Endothelial cell of umbilical vein (primary cell): ENCODE results near the gene SSC4D. TPM values are rescaled to one million over a fixed set of nuclear protein-coding genes. Genes with fewer than 3 reads are reported as not detected.
A peak's percentile ranks its signal among the peaks of the same experiment; 100 is the strongest.

Experiments
- BruUV-seq: library from RNA; stranded (reverse); fragments of 400-500 nt; replicated peaks from 2 replicates; lab custom pipeline; 2021; lab: Mats Ljungman, UMichigan
- CTCF ChIA-PET: fragments of 300-600, 350-600 bp; sonication (Branson Sonifier 250); formaldehyde crosslinking; loops from one replicate; lab custom pipeline; 2021; ENCODE audit warnings: antibody characterized with exemption, inconsistent platforms; lab: Charles Lee
- POLR2A ChIA-PET: fragments of 300-600, 350-600 bp; sonication (Branson Sonifier 250); formaldehyde crosslinking; loops from one replicate; lab custom pipeline; 2021; ENCODE audit warnings: antibody characterized with exemption, inconsistent platforms; lab: Charles Lee
- DNase-seq: peaks from one replicate; pipeline ENCODE4 v3.0.0-alpha.2; 2011; ENCODE audit warnings: low read depth, low spot score
- FAIRE-seq: peaks from 2 replicates; lab custom pipeline; 2011; peaks lifted over from hg19 to GRCh38; lab: Jason Lieb, UNC
- H2AFZ ChIP-seq: 2 replicates; pipeline ENCODE4 v1.6.0; 2012; ENCODE audit warnings: low read depth, low read length, control low read depth, inconsistent platforms
- H3K27ac ChIP-seq: 2 replicates; pipeline ENCODE4 v1.5.1; 2011; ENCODE audit warnings: low read depth, mild to moderate bottlenecking, control low read depth, low read length, moderate library complexity; ENCODE audit not compliant: insufficient read depth
- H3K27me3 ChIP-seq, 2 experiments: 2 replicates each; pipeline versions ENCODE4 v1.6.0 to v1.6.1; 2011; ENCODE audit warnings: low read length in 2 of 2, mixed read lengths in 1 of 2; ENCODE audit not compliant: control insufficient read depth in 2 of 2, insufficient read depth in 2 of 2
- H3K36me3 ChIP-seq, 2 experiments: 2 replicates in 1 of 2; 3 replicates in 1 of 2; pipeline ENCODE4 v1.5.1; 2011; ENCODE audit warnings: low read length in 2 of 2, mild to moderate bottlenecking in 1 of 2, moderate library complexity in 1 of 2; ENCODE audit not compliant: control insufficient read depth in 2 of 2, insufficient read depth in 2 of 2; ENCODE audit errors: extremely low read depth in 1 of 2
- H3K4me1 ChIP-seq: 3 replicates; pipeline ENCODE4 v1.5.1; 2011; ENCODE audit warnings: mild to moderate bottlenecking, low read length; ENCODE audit not compliant: control insufficient read depth, insufficient read depth; ENCODE audit errors: extremely low read depth
- H3K4me2 ChIP-seq: 2 replicates; pipeline ENCODE4 v1.6.1; 2011; ENCODE audit warnings: low read length, control low read depth, mixed read lengths; ENCODE audit not compliant: insufficient read depth
- H3K4me3 ChIP-seq, 3 experiments: fragments of 200-600 bp in 1 of 3; sonication (generic), shearing (Covaris generic) in 1 of 3; replicated peaks in 1 of 3; 2 replicates each; pipeline ENCODE4 v1.5.1; 2011 to 2016; ENCODE audit warnings: control low read depth in 3 of 3, low read length in 3 of 3, mild to moderate bottlenecking in 2 of 3, inconsistent platforms in 1 of 3, low read depth in 1 of 3, moderate library complexity in 1 of 3; ENCODE audit not compliant: insufficient read depth in 1 of 3
- H3K79me2 ChIP-seq: 2 replicates; pipeline ENCODE4 v1.6.0; 2012; ENCODE audit warnings: low read length, inconsistent platforms; ENCODE audit not compliant: control insufficient read depth, insufficient read depth
- H3K9ac ChIP-seq: replicated peaks from 2 replicates; pipeline ENCODE3; 2011; ENCODE audit warnings: low read length, control low read depth; ENCODE audit not compliant: insufficient read depth; ENCODE audit errors: extremely low read depth
- H3K9me1 ChIP-seq: replicated peaks from 3 replicates; pipeline ENCODE4 v1.6.0; 2011; ENCODE audit warnings: mild to moderate bottlenecking, low read length; ENCODE audit not compliant: control insufficient read depth, insufficient read depth; ENCODE audit errors: extremely low read depth
- H3K9me3 ChIP-seq: replicated peaks from 2 replicates; pipeline ENCODE4 v1.5.1; 2012; ENCODE audit warnings: low read length, inconsistent platforms; ENCODE audit not compliant: control insufficient read depth, insufficient read depth
- H4K20me1 ChIP-seq: replicated peaks from 2 replicates; pipeline ENCODE3; 2011; ENCODE audit warnings: mild to moderate bottlenecking, low read length; ENCODE audit not compliant: control insufficient read depth, insufficient read depth; ENCODE audit errors: extremely low read depth
- EZH2 ChIP-seq: IDR thresholded peaks from 2 replicates; pipeline ENCODE4 v1.6.1; 2012; ENCODE audit warnings: borderline replicate concordance, low read depth, mild to moderate bottlenecking, moderate library complexity, low read length, inconsistent platforms; ENCODE audit not compliant: severe bottlenecking
- FOS ChIP-seq: IDR thresholded peaks from 2 replicates; pipeline ENCODE4 v1.6.1; 2011; ENCODE audit warnings: mild to moderate bottlenecking, low read length, moderate library complexity, borderline replicate concordance; ENCODE audit not compliant: insufficient read depth
- GATA2 ChIP-seq: IDR thresholded peaks from 2 replicates; pipeline ENCODE4 v1.7.0; 2011; ENCODE audit warnings: low read depth, mild to moderate bottlenecking, moderate library complexity, mixed read lengths, low read length; ENCODE audit not compliant: insufficient read length, insufficient read depth
- JUN ChIP-seq: IDR thresholded peaks from 2 replicates; pipeline ENCODE4 v1.6.1; 2011; ENCODE audit warnings: borderline replicate concordance, low read depth; ENCODE audit not compliant: insufficient read length, insufficient read depth
- MYC ChIP-seq: IDR thresholded peaks from one replicate; pipeline ENCODE4 v1.6.1; 2011; ENCODE audit warnings: mild to moderate bottlenecking, low read depth, low read length
- POLR2A ChIP-seq: IDR thresholded peaks from 2 replicates; pipeline ENCODE4 v1.6.1; 2012; ENCODE audit warnings: low read depth, mild to moderate bottlenecking, control low read depth, low read length
- POLR2AphosphoS5 ChIP-seq: IDR thresholded peaks from 2 replicates; pipeline ENCODE4 v1.6.1; 2012; ENCODE audit warnings: low read depth, mild to moderate bottlenecking, control low read depth, low read length, moderate library complexity; ENCODE audit not compliant: insufficient read depth
- dilution Hi-C: fragments of 300-500 bp; cut with MboI; formaldehyde crosslinking; loops from one replicate; pipeline ENCODE4 v1.15.0; 2019; ENCODE audit warnings: low sequenced_read_pairs; ENCODE audit not compliant: extremely low pct_ligation_motif_present
- intact Hi-C: fragments of 100-400 bp; cut with micrococcal nuclease; formaldehyde crosslinking; loops from one replicate; pipeline ENCODE4 v1.10.0; 2022
- polyA plus RNA-seq, 4 experiments: library from polyadenylated mRNA; depleted of rRNA in 3 of 4; stranded (reverse) in 3 of 4; unstranded in 1 of 4; fragments of >200 nt; gene quantifications; 2 replicates each; pipeline versions ENCODE4 v1.2.1 to v1.2.3, GENCODE V29; 2011 to 2012; ENCODE audit warnings: missing spikeins in 1 of 4
- total RNA-seq: library from RNA; stranded (reverse); gene quantifications from 2 replicates; pipeline ENCODE4 v1.2.3, GENCODE V29; 2021
- TF ChIP-seq, protein P1 (sequence below), 2 donors: IDR thresholded peaks; 1 replicate in 1 of 2; 2 replicates in 1 of 2; pipeline ENCODE4 v1.5.1; 2011; ENCODE audit warnings: low read length in 2 of 2, mild to moderate bottlenecking in 2 of 2, moderate library complexity in 2 of 2, control low read depth in 1 of 2, inconsistent platforms in 1 of 2, low read depth in 1 of 2; ENCODE audit not compliant: insufficient read depth in 1 of 2; ENCODE audit errors: extremely low read depth in 1 of 2
- TF ChIP-seq, protein P2 (sequence below): IDR thresholded peaks from 2 replicates; pipeline ENCODE4 v1.6.1; 2011; ENCODE audit not compliant: insufficient read depth, insufficient read length

SSC4D gene
- total and polyA plus RNA-seq, 2 donors (not counting 3 experiments of a cell fraction or from before 2014, with no cell fraction given), result 0.46 to 0.88 TPM

- H3K79me2 ChIP-seq, result no peaks in the 10 kb centered on the region
- FAIRE-seq (no peak), DNase-seq (no peak)
- H3K4me2 ChIP-seq, result peak overlapping the region; percentile 48
- no peaks in the 10 kb centered on the region for H3K9me3 ChIP-seq
- dilution Hi-C loops, result no loop called here
- intact Hi-C loops, result loop anchor here (2.0 kb wide), 1 partner anchor 34 kb away; the partner anchor contains the start of gene YWHAG
- H4K20me1 ChIP-seq, result no peaks in the 10 kb centered on the region
- POLR2A ChIA-PET, result no interaction called here
- H3K9ac ChIP-seq, result no peak overlapping the region
- no peaks in the 10 kb centered on the region for H3K36me3 ChIP-seq
- H3K4me3 ChIP-seq, result no peak overlapping the region
- no TSS peak for BruUV-seq
- H3K27me3 ChIP-seq, result no peaks in the 10 kb centered on the region
- H3K27ac ChIP-seq, result no peak overlapping the region
- H3K4me1 ChIP-seq, result peaks cover 10% of the 10 kb centered on the region
- CTCF ChIA-PET, result interaction anchor here (0.8 kb wide), 1 partner anchor 18 kb away, joined by 3 read pairs; no protein-coding TSS in a partner anchor
- TF ChIP-seq POLR2AphosphoS5, result no peak
- no peak for TF ChIP-seq FOS
- no peak for TF ChIP-seq GATA2
- no peak for TF ChIP-seq EZH2
- TF ChIP-seq MYC, result no peak
- TF ChIP-seq, protein P1, sequence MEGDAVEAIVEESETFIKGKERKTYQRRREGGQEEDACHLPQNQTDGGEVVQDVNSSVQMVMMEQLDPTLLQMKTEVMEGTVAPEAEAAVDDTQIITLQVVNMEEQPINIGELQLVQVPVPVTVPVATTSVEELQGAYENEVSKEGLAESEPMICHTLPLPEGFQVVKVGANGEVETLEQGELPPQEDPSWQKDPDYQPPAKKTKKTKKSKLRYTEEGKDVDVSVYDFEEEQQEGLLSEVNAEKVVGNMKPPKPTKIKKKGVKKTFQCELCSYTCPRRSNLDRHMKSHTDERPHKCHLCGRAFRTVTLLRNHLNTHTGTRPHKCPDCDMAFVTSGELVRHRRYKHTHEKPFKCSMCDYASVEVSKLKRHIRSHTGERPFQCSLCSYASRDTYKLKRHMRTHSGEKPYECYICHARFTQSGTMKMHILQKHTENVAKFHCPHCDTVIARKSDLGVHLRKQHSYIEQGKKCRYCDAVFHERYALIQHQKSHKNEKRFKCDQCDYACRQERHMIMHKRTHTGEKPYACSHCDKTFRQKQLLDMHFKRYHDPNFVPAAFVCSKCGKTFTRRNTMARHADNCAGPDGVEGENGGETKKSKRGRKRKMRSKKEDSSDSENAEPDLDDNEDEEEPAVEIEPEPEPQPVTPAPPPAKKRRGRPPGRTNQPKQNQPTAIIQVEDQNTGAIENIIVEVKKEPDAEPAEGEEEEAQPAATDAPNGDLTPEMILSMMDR (IDR thresholded peaks at IDR 0.05; ENCODE audit: extremely low read depth in 1 of 2, insufficient read depth in 1 of 2, low read depth in 1 of 2, low read length in 2 of 2), result no peak
- no peak for TF ChIP-seq JUN
- no peak for TF ChIP-seq POLR2A
- TF ChIP-seq, protein P2, sequence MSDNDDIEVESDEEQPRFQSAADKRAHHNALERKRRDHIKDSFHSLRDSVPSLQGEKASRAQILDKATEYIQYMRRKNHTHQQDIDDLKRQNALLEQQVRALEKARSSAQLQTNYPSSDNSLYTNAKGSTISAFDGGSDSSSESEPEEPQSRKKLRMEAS, result no peak
- no peaks in the 10 kb centered on the region for H3K9me1 ChIP-seq
- peak overlapping the region; percentile 98 for H2AFZ ChIP-seq
Observed at GRCh38 chr7:76392531-76393115, 16.9 kb downstream of the SSC4D start.
